ENCODE measurements around the gene ICE2.

ICE2 gene

DNA sequence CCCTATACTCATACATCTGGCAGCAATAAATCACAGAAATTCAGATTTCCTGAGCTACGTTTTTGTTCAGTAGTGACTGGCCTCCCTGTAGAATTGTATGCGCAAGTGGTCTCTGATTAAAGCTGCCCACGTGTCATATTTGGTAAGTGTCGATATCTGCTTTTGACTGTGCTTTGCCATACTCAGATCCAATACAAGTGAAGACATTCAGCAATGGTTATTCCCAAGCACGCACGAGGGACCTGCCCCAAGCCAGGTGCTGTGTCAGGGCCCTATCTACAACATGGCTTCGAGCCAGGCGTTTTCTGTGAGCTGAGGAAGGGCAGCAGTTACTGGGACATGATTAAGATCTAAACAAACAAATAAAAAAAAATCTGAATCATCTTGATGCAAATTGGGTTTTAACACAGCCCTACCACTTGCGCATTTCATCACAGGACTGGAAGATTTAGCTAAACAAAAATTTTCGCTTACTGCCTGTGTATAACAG lies 47.2 kb upstream of the ICE2 start:
- H3K4me2 ChIP-seq (ENCODE audit: low read length) = no peak overlapping the region
- H3K27ac ChIP-seq (ENCODE audit: low read length) = no peak overlapping the region
- peaks cover 5% of the 10 kb centered on the region; the same call in 1 of the 2 replicates for H4K20me1 ChIP-seq (ENCODE audit: insufficient read depth, low read length)
- H3K79me2 ChIP-seq (ENCODE audit: low read length) = no peaks in the 10 kb centered on the region
- no peak overlapping the region for H3K4me3 ChIP-seq (ENCODE audit: low read length)
- no peaks in the 10 kb centered on the region for H3K9me3 ChIP-seq (ENCODE audit: insufficient read depth, low read length)
- H3K27me3 ChIP-seq (ENCODE audit: low read depth, low read length) = no peaks in the 10 kb centered on the region
- H2AFZ ChIP-seq (ENCODE audit: low read depth, low read length) = no peak overlapping the region
- TF ChIP-seq, protein P1, sequence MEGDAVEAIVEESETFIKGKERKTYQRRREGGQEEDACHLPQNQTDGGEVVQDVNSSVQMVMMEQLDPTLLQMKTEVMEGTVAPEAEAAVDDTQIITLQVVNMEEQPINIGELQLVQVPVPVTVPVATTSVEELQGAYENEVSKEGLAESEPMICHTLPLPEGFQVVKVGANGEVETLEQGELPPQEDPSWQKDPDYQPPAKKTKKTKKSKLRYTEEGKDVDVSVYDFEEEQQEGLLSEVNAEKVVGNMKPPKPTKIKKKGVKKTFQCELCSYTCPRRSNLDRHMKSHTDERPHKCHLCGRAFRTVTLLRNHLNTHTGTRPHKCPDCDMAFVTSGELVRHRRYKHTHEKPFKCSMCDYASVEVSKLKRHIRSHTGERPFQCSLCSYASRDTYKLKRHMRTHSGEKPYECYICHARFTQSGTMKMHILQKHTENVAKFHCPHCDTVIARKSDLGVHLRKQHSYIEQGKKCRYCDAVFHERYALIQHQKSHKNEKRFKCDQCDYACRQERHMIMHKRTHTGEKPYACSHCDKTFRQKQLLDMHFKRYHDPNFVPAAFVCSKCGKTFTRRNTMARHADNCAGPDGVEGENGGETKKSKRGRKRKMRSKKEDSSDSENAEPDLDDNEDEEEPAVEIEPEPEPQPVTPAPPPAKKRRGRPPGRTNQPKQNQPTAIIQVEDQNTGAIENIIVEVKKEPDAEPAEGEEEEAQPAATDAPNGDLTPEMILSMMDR (IDR thresholded peaks at IDR 0.05; ENCODE audit: low read depth, low read length) = no peak
- no peak for TF ChIP-seq EZH2phosphoT487 (IDR thresholded peaks at IDR 0.05; ENCODE audit: low read depth)
- peaks cover 5% of the 10 kb centered on the region; the same call in 1 of the 2 replicates for H3K4me1 ChIP-seq (ENCODE audit: low read length)
- no peak overlapping the region for H3K9ac ChIP-seq (ENCODE audit: low read length)
- H3K36me3 ChIP-seq (replicated peaks; ENCODE audit: low read depth, low read length) = no peaks in the 10 kb centered on the region

- Histone ChIP-seq H3K9ac (ENCODE audit: low read length) (no peak overlapping the region), H3K79me2 (ENCODE audit: low read length) (no peaks in the 10 kb centered on the region), H3K9me3 (ENCODE audit: insufficient read depth, low read length) (no peaks in the 10 kb centered on the region), H3K4me1 (ENCODE audit: low read length) (peaks cover 7% of the 10 kb centered on the region), H3K27me3 (ENCODE audit: low read depth, low read length) (no peaks in the 10 kb centered on the region), H2AFZ (ENCODE audit: low read depth, low read length) (no peak overlapping the region), H3K4me2 (ENCODE audit: low read length) (no peak overlapping the region), H3K36me3 (replicated peaks; ENCODE audit: low read depth, low read length) (no peaks in the 10 kb centered on the region), H3K4me3 (ENCODE audit: low read length) (no peak overlapping the region), H3K27ac (ENCODE audit: low read length) (no peak overlapping the region), H4K20me1 (ENCODE audit: insufficient read depth, low read length) (peaks cover 5% of the 10 kb centered on the region; the same call in 1 of the 2 replicates)
- no peak for TF ChIP-seq EZH2phosphoT487 (IDR thresholded peaks at IDR 0.05; ENCODE audit: low read depth)
- TF ChIP-seq, protein P1 (IDR thresholded peaks at IDR 0.05; ENCODE audit: low read depth, low read length) = no peak
These were observed 46.5 kb upstream of the ICE2 start for GRCh38 chr15:60525341-60526039.

GRCh38 chr15:60523056-60523455 lies 44.1 kb upstream of the ICE2 start:
- H3K4me3 ChIP-seq (ENCODE audit: low read length) = no peak overlapping the region
- peaks cover 12% of the 10 kb centered on the region; the same call in 1 of the 2 replicates for H4K20me1 ChIP-seq (ENCODE audit: insufficient read depth, low read length)
- no peak for TF ChIP-seq EZH2phosphoT487 (IDR thresholded peaks at IDR 0.05; ENCODE audit: low read depth)
- TF ChIP-seq, protein P1 (IDR thresholded peaks at IDR 0.05; ENCODE audit: low read depth, low read length) = no peak
- no peak overlapping the region for H3K4me2 ChIP-seq (ENCODE audit: low read length)
- H2AFZ ChIP-seq (ENCODE audit: low read depth, low read length) = no peak overlapping the region
- H3K4me1 ChIP-seq (ENCODE audit: low read length) = peaks cover 17% of the 10 kb centered on the region
- no peak overlapping the region for H3K9ac ChIP-seq (ENCODE audit: low read length)
- no peaks in the 10 kb centered on the region for H3K36me3 ChIP-seq (replicated peaks; ENCODE audit: low read depth, low read length)
- no peak overlapping the region for H3K27ac ChIP-seq (ENCODE audit: low read length)
- no peaks in the 10 kb centered on the region for H3K79me2 ChIP-seq (ENCODE audit: low read length)
- H3K27me3 ChIP-seq (ENCODE audit: low read depth, low read length) = no peaks in the 10 kb centered on the region
- H3K9me3 ChIP-seq (ENCODE audit: insufficient read depth, low read length) = no peaks in the 10 kb centered on the region

GRCh38 chr15:60520825-60521368 lies 42.0 kb upstream of the ICE2 start:
- Histone ChIP-seq H4K20me1 (ENCODE audit: insufficient read depth, low read length) (peaks cover 14% of the 10 kb centered on the region; the same call in 1 of the 2 replicates), H3K27ac (ENCODE audit: low read length) (no peak overlapping the region), H3K9ac (ENCODE audit: low read length) (no peak overlapping the region), H3K36me3 (replicated peaks; ENCODE audit: low read depth, low read length) (no peaks in the 10 kb centered on the region), H3K79me2 (ENCODE audit: low read length) (no peaks in the 10 kb centered on the region), H2AFZ (ENCODE audit: low read depth, low read length) (no peak overlapping the region), H3K4me2 (ENCODE audit: low read length) (peak overlapping the region; percentile 52), H3K4me1 (ENCODE audit: low read length) (peaks cover 17% of the 10 kb centered on the region), H3K27me3 (ENCODE audit: low read depth, low read length) (no peaks in the 10 kb centered on the region), H3K9me3 (ENCODE audit: insufficient read depth, low read length) (no peaks in the 10 kb centered on the region), H3K4me3 (ENCODE audit: low read length) (peak overlapping the region; percentile 12; the same call in 1 of the 2 replicates)
- TF ChIP-seq EZH2phosphoT487 (IDR thresholded peaks at IDR 0.05; ENCODE audit: low read depth) = no peak
- TF ChIP-seq, protein P1 (IDR thresholded peaks at IDR 0.05; ENCODE audit: low read depth, low read length) = peak; percentile 90
